Parathyroid adenoma (tissue), 2 donors: Measurements from ENCODE around the gene MTIF2.
"Not testable (repeated sequence)": the region's sequence is repeated elsewhere in the genome, so short reads cannot be mapped to it uniquely, and the experiment has no call there.

ENCODE experiments used
- H2AFZ ChIP-seq: fragments of 300-600 bp; sonication (generic); one replicate; pipeline ENCODE4 v1.7.0; 2017; ENCODE audit warnings: antibody characterized with exemption, mild to moderate bottlenecking
- H3K27ac ChIP-seq: fragments of 300-600 bp; sonication (generic); one replicate; pipeline ENCODE4 v1.7.0; 2017
- H3K27me3 ChIP-seq: fragments of 300-600 bp; sonication (generic); one replicate; pipeline ENCODE4 v1.7.0; 2017; ENCODE audit warnings: low read length; ENCODE audit not compliant: control insufficient read depth, insufficient read depth
- H3K36me3 ChIP-seq: fragments of 300-600 bp; sonication (generic); one replicate; pipeline ENCODE4 v1.7.0; 2017; ENCODE audit warnings: low read length; ENCODE audit not compliant: control insufficient read depth, insufficient read depth
- H3K4me1 ChIP-seq: fragments of 300-600 bp; sonication (generic); one replicate; pipeline ENCODE4 v1.7.0; 2017; ENCODE audit warnings: control low read depth
- H3K4me2 ChIP-seq: fragments of 300-600 bp; sonication (generic); one replicate; pipeline ENCODE4 v1.7.0; 2017; ENCODE audit warnings: low read length
- H3K4me3 ChIP-seq: fragments of 300-600 bp; sonication (generic); one replicate; pipeline ENCODE4 v1.7.0; 2017; ENCODE audit warnings: low read depth, low read length
- H3K79me2 ChIP-seq: fragments of 300-600 bp; sonication (generic); one replicate; pipeline ENCODE4 v1.7.0; 2017; ENCODE audit warnings: control low read depth
- H3K9ac ChIP-seq: fragments of 300-600 bp; sonication (generic); one replicate; pipeline ENCODE4 v1.7.0; 2017; ENCODE audit warnings: mild to moderate bottlenecking
- H3K9me3 ChIP-seq: fragments of 300-600 bp; sonication (generic); one replicate; pipeline ENCODE4 v1.7.0; 2017; ENCODE audit warnings: low read length; ENCODE audit not compliant: control insufficient read depth
- TF ChIP-seq, protein P1 (sequence below): fragments of 300-600 bp; sonication (generic); IDR thresholded peaks from one replicate; pipeline ENCODE4 v1.7.0; 2017; ENCODE audit warnings: antibody characterized with exemption, mild to moderate bottlenecking
- donor health status: primary hyperparathyroidism.

MTIF2 gene

DNA sequence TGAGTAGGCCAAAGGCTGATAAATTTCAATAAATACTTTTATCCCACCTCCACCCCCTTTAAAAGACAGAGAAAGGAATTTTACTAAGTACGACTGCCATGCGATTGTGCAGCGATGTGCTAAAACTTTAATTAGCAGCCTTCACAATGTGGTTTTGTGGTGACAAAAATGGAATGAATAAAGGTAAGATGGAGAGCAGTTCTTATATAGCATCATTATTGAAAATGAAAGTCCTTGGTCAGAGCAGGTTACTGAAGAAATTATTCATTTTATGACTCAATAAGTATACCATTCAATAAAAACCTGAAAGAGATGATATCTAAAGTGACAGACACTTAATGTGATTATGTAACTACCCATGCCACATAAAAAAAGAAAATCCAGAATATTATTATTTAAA lies 33.2 kb upstream of the MTIF2 start:
- TF ChIP-seq, protein P1, sequence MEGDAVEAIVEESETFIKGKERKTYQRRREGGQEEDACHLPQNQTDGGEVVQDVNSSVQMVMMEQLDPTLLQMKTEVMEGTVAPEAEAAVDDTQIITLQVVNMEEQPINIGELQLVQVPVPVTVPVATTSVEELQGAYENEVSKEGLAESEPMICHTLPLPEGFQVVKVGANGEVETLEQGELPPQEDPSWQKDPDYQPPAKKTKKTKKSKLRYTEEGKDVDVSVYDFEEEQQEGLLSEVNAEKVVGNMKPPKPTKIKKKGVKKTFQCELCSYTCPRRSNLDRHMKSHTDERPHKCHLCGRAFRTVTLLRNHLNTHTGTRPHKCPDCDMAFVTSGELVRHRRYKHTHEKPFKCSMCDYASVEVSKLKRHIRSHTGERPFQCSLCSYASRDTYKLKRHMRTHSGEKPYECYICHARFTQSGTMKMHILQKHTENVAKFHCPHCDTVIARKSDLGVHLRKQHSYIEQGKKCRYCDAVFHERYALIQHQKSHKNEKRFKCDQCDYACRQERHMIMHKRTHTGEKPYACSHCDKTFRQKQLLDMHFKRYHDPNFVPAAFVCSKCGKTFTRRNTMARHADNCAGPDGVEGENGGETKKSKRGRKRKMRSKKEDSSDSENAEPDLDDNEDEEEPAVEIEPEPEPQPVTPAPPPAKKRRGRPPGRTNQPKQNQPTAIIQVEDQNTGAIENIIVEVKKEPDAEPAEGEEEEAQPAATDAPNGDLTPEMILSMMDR = no peak
- no peaks in the 10 kb centered on the region for H3K36me3 ChIP-seq

DNA sequence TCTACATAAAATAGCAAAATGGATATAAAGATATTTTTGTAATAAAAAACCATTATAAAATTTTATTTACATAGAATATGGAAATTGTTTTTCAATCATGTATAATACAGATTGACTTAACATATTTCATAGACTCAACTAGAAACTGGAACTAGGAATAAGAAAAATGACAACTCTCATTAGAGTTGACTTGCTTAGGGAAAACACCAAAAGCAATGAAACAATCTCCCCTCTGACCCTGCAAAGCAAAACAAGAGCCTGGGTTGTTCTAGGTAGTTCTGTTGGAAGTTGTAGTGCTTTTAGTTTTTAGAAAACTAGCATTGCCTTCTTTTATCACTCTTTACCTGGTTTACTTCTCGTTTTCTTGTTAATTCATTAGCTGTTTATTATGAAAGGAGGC lies 32.2 kb upstream of the MTIF2 start:
- no peaks in the 10 kb centered on the region for H3K79me2 ChIP-seq
- H3K4me3 ChIP-seq = no peak overlapping the region
- H3K36me3 ChIP-seq = no peaks in the 10 kb centered on the region
- no peak overlapping the region for H2AFZ ChIP-seq
- H3K4me2 ChIP-seq = no peak overlapping the region
- no peak overlapping the region for H3K27ac ChIP-seq
- H3K9me3 ChIP-seq = no peaks in the 10 kb centered on the region
- H3K27me3 ChIP-seq = no peaks in the 10 kb centered on the region
- TF ChIP-seq, protein P1 = no peak
- H3K9ac ChIP-seq = no peak overlapping the region
- no peaks in the 10 kb centered on the region for H3K4me1 ChIP-seq

More for the DNA sequence above, 33.2 kb upstream of the MTIF2 start:
- H3K27me3 ChIP-seq = no peaks in the 10 kb centered on the region
- no peak overlapping the region for H3K27ac ChIP-seq
- no peak overlapping the region for H3K4me2 ChIP-seq
- H3K4me3 ChIP-seq = no peak overlapping the region
- no peaks in the 10 kb centered on the region for H3K79me2 ChIP-seq
- no peak overlapping the region for H2AFZ ChIP-seq
- H3K9ac ChIP-seq = no peak overlapping the region
- H3K9me3 ChIP-seq = no peaks in the 10 kb centered on the region
- no peaks in the 10 kb centered on the region for H3K4me1 ChIP-seq

DNA sequence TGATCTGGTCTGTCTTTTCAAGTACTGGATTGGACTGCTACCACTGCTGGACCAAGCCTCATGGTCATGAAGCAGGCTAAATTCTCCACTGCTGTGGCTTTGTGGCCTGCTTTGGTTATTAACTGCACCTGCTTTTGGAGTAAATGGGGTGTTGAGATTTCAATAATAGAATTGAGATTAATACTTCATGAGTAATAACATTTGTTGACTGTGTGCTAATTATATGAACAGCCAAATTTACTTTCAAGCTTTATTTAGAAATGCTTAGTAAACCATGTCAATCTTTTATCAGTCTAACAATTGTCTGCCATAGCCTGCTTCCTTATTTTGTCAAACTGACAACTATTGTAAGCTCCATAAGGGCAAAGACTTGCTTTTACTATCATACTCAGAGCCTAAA lies 27.4 kb upstream of the MTIF2 start:
- no peaks in the 10 kb centered on the region for H3K79me2 ChIP-seq
- H3K4me1 ChIP-seq = no peaks in the 10 kb centered on the region
- no peaks in the 10 kb centered on the region for H3K9me3 ChIP-seq
- no peak overlapping the region for H3K4me2 ChIP-seq
- no peak overlapping the region for H2AFZ ChIP-seq
- no peaks in the 10 kb centered on the region for H3K36me3 ChIP-seq
- H3K9ac ChIP-seq = no peak overlapping the region
- TF ChIP-seq, protein P1 = no peak
- no peaks in the 10 kb centered on the region for H3K27me3 ChIP-seq
- no peak overlapping the region for H3K27ac ChIP-seq
- no peak overlapping the region for H3K4me3 ChIP-seq

DNA sequence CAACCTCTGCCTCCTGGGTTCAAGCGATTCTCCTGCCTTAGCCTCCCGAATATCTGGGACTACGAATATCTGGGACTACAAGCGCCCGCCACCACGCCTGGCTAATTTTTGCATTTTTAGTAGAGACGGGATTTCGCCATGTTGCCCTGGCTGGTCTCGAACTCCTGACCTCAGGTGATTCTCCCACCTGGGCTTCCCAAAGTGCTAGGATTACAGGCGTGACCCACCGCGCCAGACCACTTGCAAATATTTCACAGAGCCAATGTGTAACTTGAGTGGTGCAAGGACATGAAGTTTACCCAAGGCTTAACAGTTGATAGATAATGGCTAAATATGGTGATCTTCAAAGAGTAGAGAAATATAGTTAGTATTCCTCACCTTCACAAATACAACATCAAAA lies 14.1 kb upstream of the MTIF2 start:
- peaks cover 3% of the 10 kb centered on the region for H3K79me2 ChIP-seq
- H3K27me3 ChIP-seq = no peaks in the 10 kb centered on the region
- no peak overlapping the region for H3K4me3 ChIP-seq
- H3K4me1 ChIP-seq = no peaks in the 10 kb centered on the region
- H3K9me3 ChIP-seq = no peaks in the 10 kb centered on the region
- TF ChIP-seq, protein P1 = no peak
- peak overlapping the region; percentile 99 for H2AFZ ChIP-seq
- H3K4me2 ChIP-seq = no peak overlapping the region
- H3K27ac ChIP-seq = peak overlapping the region; percentile 90
- H3K9ac ChIP-seq = no peak overlapping the region
- H3K36me3 ChIP-seq = no peaks in the 10 kb centered on the region

DNA sequence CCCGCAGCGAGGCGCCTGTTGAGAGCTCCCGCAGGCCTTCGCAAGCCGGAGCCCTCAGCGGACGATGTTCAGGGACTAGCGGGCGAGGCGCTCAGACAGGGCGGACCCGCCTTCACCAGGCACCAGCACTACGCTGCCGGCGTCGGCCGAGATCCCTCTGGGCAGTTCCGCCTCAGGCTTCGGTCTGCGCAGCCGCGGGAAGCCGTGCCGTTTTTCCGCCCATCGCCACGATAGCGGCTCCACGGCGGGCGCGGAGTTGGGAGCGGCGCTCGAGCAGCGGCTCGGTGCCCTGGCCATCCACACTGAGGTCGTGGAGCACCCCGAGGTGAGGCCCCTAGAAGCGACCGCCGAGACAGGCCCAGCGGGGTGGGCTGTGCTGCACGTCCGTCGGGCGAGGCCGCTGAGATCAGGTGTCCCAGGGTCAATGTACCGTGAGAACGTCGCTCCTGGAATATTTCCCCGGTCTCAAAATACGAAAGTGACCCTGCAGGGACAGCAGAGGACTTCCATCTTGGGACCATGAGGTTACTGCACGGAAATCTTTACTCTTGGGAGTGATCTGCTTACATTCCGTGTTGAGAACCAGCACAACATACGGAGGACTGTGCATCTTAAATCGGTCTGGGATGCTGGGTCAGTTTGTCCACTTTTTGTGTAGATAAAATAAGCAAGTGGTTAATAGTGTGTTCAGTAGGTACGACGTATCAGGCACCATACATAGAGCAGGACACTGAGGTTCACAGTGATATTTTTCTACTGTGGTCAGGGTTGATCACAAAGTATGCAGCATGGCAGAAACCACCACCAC lies 13.3 kb upstream of the MTIF2 start:
- Histone ChIP-seq H3K4me1 (no peaks in the 10 kb centered on the region), H3K27me3 (no peaks in the 10 kb centered on the region), H3K36me3 (no peaks in the 10 kb centered on the region), H3K4me2 (peak overlapping the region; percentile 60), H3K9me3 (no peaks in the 10 kb centered on the region), H3K27ac (peak overlapping the region; percentile 90), H3K79me2 (peaks cover 3% of the 10 kb centered on the region), H2AFZ (peak overlapping the region; percentile 99), H3K9ac (peak overlapping the region; percentile 42), H3K4me3 (peak overlapping the region; percentile 68)
- TF ChIP-seq, protein P1 = no peak

DNA sequence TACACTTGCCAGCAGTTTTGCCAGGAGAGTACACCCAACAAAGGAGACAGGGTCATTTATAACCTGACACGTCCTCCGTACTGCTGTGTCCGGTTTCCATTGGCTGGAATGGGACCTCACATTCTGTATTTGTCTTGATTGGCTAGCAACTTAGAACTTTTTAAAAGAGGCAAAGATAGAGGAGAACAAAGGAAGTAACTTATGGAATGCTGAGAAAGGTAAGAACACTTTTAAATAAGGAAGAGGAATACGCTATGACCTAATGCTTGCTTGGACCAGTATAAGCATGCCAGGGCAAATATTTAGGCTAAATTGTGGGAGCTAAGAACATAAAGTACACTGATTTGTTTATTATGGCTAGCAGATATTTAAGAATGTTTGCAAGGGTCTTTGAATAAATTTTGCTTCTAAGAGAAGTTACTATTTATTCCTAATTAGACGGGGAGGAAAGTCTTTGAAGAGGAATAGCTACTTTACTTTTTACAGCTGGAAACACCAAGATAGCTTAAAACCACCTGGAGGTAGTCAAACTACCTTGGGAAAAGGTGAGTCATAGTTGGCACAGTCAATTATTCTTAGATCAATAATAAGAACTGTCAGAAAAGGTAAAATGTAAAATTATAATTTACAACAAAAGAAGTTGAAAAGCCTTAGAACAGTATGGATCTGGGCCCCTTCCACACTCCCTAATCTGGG lies 12.0 kb upstream of the MTIF2 start:
- Histone ChIP-seq H3K4me3 (peak overlapping the region; percentile 68), H2AFZ (peak overlapping the region; percentile 99)
- not testable (repeated sequence) for H3K27me3 ChIP-seq, H3K9me3 ChIP-seq, H3K79me2 ChIP-seq, H3K27ac ChIP-seq, H3K4me2 ChIP-seq, H3K36me3 ChIP-seq, H3K4me1 ChIP-seq, H3K9ac ChIP-seq
